Measurements from ENCODE around the gene SAP30BP. TPM values are rescaled to one million over a fixed set of nuclear protein-coding genes. Genes with fewer than 3 reads are reported as not detected.
A peak's percentile ranks its signal among the peaks of the same experiment; 100 is the strongest.

SAP30BP gene
- total RNA-seq, 1 experiment from 2014 or later = 52.9 TPM

- no peak for DNase-seq
- peaks cover 11% of the 10 kb centered on the region for H3K36me3 ChIP-seq (replicated peaks; ENCODE audit: control insufficient read depth, insufficient read depth, low read length)
Observed at GRCh38 chr17:75695141-75695829, 28.1 kb downstream of the SAP30BP start.

GRCh38 chr17:75695830-75696271, 28.7 kb downstream of the SAP30BP start:
- no peak for DNase-seq
- Histone ChIP-seq H3K4me3 (ENCODE audit: insufficient read depth, low read depth, low read length) (no peak overlapping the region), H3K36me3 (replicated peaks; ENCODE audit: control insufficient read depth, insufficient read depth, low read length) (peaks cover 16% of the 10 kb centered on the region), H3K27me3 (ENCODE audit: control insufficient read depth, insufficient read depth, low read length) (no peaks in the 10 kb centered on the region)

More at GRCh38 chr17:75695141-75695829, 28.1 kb downstream of the SAP30BP start:
- Histone ChIP-seq H3K4me3 (ENCODE audit: insufficient read depth, low read depth, low read length) (no peak overlapping the region), H3K27me3 (ENCODE audit: control insufficient read depth, insufficient read depth, low read length) (no peaks in the 10 kb centered on the region)

DNA sequence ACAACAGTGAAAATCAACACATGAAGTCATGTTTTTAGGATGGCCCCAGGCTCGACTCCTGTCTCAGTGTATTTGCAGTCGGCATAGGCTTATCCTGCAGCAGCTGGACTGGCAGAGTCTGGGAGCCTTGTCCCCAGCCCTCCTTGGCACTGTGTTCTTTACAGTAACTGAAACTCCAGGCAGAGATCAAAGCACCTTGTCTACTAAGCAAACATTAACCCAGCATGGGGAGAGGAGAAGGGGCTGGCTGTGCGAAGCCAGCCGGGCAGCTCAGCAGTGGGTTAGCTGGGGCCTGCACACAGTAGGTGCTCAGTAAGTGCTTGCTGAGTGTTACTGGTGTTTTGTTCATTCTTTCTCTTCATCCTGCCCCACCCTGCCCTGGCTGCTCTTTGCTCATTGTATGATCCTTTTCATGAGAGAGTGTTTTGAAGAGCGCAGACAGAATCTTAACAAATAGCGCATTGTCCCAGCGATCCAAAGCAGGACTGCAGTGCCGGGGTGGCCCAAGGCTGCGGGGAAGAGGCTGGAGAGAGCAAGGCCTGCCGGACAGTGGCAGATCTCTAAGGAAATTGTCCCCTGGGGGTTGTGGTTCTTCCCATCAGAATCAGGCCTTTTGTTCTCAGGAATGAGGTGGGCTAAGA, 30.6 kb downstream of the SAP30BP start:
- DNase-seq = no peak
- H3K27me3 ChIP-seq (ENCODE audit: control insufficient read depth, insufficient read depth, low read length) = no peaks in the 10 kb centered on the region
- H3K36me3 ChIP-seq (replicated peaks; ENCODE audit: control insufficient read depth, insufficient read depth, low read length) = peaks cover 25% of the 10 kb centered on the region
- no peak overlapping the region for H3K4me3 ChIP-seq (ENCODE audit: insufficient read depth, low read depth, low read length)

- Histone ChIP-seq H3K27me3 (ENCODE audit: control insufficient read depth, insufficient read depth, low read length) (no peaks in the 10 kb centered on the region), H3K4me3 (ENCODE audit: insufficient read depth, low read depth, low read length) (no peak overlapping the region), H3K36me3 (replicated peaks; ENCODE audit: control insufficient read depth, insufficient read depth, low read length) (peaks cover 29% of the 10 kb centered on the region)
- DNase-seq = no peak
Observed at GRCh38 chr17:75698659-75699058, 31.5 kb downstream of the SAP30BP start.

- Histone ChIP-seq H3K36me3 (replicated peaks; ENCODE audit: control insufficient read depth, insufficient read depth, low read length) (peaks cover 36% of the 10 kb centered on the region), H3K4me3 (ENCODE audit: insufficient read depth, low read depth, low read length) (no peak overlapping the region), H3K27me3 (ENCODE audit: control insufficient read depth, insufficient read depth, low read length) (no peaks in the 10 kb centered on the region)
- no peak for DNase-seq
Observed at GRCh38 chr17:75701288-75701687, 34.1 kb downstream of the SAP30BP start.

DNA sequence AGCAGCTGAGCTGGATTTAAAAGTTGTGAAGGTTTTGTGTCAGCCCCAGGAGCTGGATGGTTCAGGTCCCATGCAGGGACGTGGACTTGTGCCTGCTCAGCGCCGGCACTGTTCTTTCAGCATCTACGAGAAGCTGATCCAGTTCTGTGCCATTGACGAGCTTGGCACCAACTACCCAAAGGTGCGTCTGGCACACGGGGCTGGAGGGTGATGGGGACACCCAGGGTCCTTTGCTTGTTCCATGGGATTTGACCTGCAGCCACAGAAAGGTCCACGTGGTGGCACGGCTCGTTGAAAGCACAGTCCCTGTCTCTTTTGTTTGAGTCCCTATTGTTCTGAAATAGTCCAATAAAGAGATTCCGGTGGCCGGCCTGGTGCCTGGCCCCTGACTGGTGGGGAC, 36.1 kb downstream of the SAP30BP start:
- H3K4me3 ChIP-seq (ENCODE audit: insufficient read depth, low read depth, low read length) = no peak overlapping the region
- peaks cover 40% of the 10 kb centered on the region for H3K36me3 ChIP-seq (replicated peaks; ENCODE audit: control insufficient read depth, insufficient read depth, low read length)
- no peak for DNase-seq
- no peaks in the 10 kb centered on the region for H3K27me3 ChIP-seq (ENCODE audit: control insufficient read depth, insufficient read depth, low read length)

GRCh38 chr17:75703591-75703990, 36.5 kb downstream of the SAP30BP start:
- H3K36me3 ChIP-seq (replicated peaks; ENCODE audit: control insufficient read depth, insufficient read depth, low read length) = peaks cover 40% of the 10 kb centered on the region

DNA sequence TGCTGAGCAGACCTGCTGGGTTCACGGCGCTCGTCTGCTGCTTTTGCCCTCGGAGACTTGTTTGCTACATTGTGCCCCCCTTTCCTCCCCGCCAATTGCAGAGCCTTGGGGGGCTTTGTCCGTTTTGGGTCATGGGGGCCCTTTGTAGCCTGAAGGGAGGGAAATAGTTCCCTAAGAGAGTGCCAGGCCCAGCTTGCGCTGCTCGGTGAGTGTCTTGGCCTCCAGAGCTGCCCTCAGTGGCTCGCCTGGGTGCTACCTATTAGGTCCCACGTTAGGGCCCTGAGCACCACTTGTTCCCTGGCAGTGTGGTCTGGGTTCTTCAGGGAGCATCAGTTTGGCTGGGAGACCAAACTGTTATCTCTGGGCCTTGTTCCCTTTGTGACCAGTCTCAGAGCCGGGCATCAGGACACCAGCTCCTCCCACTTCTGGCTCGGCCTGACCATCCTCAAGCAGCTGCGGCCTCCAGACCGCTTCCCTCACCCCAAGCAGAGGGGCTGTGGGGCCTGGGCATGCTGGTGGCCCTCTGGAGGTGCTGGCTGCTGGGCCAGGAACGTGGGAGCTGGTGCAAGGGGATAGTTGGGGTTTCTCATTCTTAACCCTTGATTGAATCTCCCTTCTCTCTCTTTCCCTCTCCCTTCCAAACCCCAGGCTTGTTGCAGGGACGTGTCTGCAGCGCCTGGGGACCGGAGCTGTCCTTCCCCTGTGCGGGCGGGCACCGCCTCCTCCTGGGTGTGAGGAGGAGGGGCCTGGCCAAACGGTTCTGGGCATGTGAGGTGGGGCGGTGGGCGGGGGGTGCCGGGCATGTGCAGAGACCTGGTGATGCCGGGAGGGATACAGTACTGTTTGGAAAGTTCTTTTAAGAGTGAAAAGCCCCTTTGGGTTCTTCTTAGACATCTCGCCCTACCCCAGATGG, 38.1 kb downstream of the SAP30BP start:
- no peak overlapping the region for H3K4me3 ChIP-seq (ENCODE audit: insufficient read depth, low read depth, low read length)
- no peaks in the 10 kb centered on the region for H3K27me3 ChIP-seq (ENCODE audit: control insufficient read depth, insufficient read depth, low read length)
- DNase-seq = no peak
- H3K36me3 ChIP-seq (replicated peaks; ENCODE audit: control insufficient read depth, insufficient read depth, low read length) = peaks cover 36% of the 10 kb centered on the region

More at GRCh38 chr17:75703591-75703990, 36.5 kb downstream of the SAP30BP start:
- Histone ChIP-seq H3K27me3 (ENCODE audit: control insufficient read depth, insufficient read depth, low read length) (no peaks in the 10 kb centered on the region), H3K4me3 (ENCODE audit: insufficient read depth, low read depth, low read length) (no peak overlapping the region)
- no peak for DNase-seq

DNA sequence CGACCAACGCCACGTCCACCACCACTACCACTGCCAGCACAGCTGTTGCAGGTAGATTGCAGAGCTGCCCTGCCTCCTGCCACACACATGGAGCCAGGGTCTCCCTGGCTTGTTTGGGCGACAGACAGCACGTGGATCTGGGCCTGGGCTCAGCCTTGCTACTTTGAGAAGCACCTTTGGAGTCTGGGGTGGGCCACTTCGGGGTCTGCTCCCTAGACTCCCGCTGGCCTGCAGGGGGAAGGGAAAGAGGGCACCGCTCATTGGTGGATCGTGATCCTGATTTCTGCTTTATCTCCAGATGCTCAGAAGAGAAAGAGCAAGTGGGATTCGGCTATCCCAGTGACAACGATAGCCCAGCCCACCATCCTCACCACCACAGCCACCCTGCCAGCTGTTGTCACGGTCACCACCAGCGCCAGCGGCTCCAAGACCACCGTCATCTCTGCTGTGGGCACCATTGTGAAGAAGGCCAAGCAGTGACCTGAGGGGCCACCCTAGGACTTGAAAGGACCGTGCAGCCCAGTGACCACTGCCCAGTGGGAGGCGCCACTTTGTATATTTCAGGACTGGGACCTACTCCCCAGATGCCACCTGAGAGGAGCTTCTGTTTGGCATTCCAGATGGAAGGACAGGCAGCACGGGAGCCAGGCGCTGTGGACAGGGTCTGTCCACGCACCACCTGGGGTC, 39.0 kb downstream of the SAP30BP start:
- DNase-seq = no peak
- no peak overlapping the region for H3K4me3 ChIP-seq (ENCODE audit: insufficient read depth, low read depth, low read length)
- H3K27me3 ChIP-seq (ENCODE audit: control insufficient read depth, insufficient read depth, low read length) = no peaks in the 10 kb centered on the region
- peaks cover 27% of the 10 kb centered on the region for H3K36me3 ChIP-seq (replicated peaks; ENCODE audit: control insufficient read depth, insufficient read depth, low read length)

- no peaks in the 10 kb centered on the region for H3K27me3 ChIP-seq (ENCODE audit: control insufficient read depth, insufficient read depth, low read length)
- no peak overlapping the region for H3K4me3 ChIP-seq (ENCODE audit: insufficient read depth, low read depth, low read length)
- no peak for DNase-seq
- H3K36me3 ChIP-seq (replicated peaks; ENCODE audit: control insufficient read depth, insufficient read depth, low read length) = peaks cover 26% of the 10 kb centered on the region
Observed at GRCh38 chr17:75707079-75707571, 40.0 kb downstream of the SAP30BP start.

- H3K4me3 ChIP-seq (ENCODE audit: insufficient read depth, low read depth, low read length) = no peak overlapping the region
- H3K27me3 ChIP-seq (ENCODE audit: control insufficient read depth, insufficient read depth, low read length) = no peaks in the 10 kb centered on the region
- H3K36me3 ChIP-seq (replicated peaks; ENCODE audit: control insufficient read depth, insufficient read depth, low read length) = peaks cover 1% of the 10 kb centered on the region
- no peak for DNase-seq
Observed at GRCh38 chr17:75712446-75712845, 45.3 kb downstream of the SAP30BP start.

DNA sequence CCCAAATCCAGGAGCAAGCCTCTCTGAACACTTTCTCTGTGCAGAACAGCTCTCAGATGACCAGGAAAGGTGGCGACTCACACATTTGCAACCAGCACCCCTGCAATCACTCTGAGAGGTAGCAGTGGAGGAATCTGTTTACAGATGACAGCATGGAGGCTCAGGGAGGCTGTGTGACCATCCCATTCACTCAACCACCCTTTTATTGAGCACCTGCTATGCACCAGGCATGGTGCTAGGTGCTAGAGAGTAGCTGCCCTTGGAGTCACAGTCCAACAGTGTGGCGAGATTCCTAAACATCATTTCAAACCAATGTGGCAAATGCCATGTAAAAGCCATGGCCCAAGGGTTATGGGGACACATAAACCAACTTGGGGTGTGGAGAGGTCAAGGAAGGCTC, 52.6 kb downstream of the SAP30BP start:
- Histone ChIP-seq H3K36me3 (replicated peaks; ENCODE audit: control insufficient read depth, insufficient read depth, low read length) (no peaks in the 10 kb centered on the region), H3K27me3 (ENCODE audit: control insufficient read depth, insufficient read depth, low read length) (peaks cover 22% of the 10 kb centered on the region), H3K4me3 (ENCODE audit: insufficient read depth, low read depth, low read length) (no peak overlapping the region)
- DNase-seq = no peak

- H3K27me3 ChIP-seq (ENCODE audit: control insufficient read depth, insufficient read depth, low read length) = peaks cover 22% of the 10 kb centered on the region
- peak within 1 kb of the TSS; percentile 49 for H3K4me3 ChIP-seq (ENCODE audit: insufficient read depth, low read depth, low read length)
- H3K36me3 ChIP-seq (replicated peaks; ENCODE audit: control insufficient read depth, insufficient read depth, low read length) = no peaks in the 10 kb centered on the region
- peak; percentile 98 for DNase-seq
Observed at GRCh38 chr17:75720656-75721462, 53.7 kb downstream of the SAP30BP start, which contains the start of gene ITGB4. TSS of gene ITGB4 (plus strand) at chr17:75721459. CDS start at chr17:75724704, 3,245 bp downstream.

Measured in H7 (cell line).